GM12892 (cell line): Measurements from ENCODE around the gene FHL2.
A peak's percentile ranks its signal among the peaks of the same experiment; 100 is the strongest.

Experiments used
- POLR2A ChIP-seq: IDR thresholded peaks from 2 replicates; pipeline ENCODE4 v1.6.1; 2011; ENCODE audit warnings: low read depth, low read length, control low read depth
- POLR2AphosphoS5 ChIP-seq: IDR thresholded peaks from 2 replicates; pipeline ENCODE4 v1.6.1; 2011; ENCODE audit warnings: low read depth, low read length, control low read depth

DNA sequence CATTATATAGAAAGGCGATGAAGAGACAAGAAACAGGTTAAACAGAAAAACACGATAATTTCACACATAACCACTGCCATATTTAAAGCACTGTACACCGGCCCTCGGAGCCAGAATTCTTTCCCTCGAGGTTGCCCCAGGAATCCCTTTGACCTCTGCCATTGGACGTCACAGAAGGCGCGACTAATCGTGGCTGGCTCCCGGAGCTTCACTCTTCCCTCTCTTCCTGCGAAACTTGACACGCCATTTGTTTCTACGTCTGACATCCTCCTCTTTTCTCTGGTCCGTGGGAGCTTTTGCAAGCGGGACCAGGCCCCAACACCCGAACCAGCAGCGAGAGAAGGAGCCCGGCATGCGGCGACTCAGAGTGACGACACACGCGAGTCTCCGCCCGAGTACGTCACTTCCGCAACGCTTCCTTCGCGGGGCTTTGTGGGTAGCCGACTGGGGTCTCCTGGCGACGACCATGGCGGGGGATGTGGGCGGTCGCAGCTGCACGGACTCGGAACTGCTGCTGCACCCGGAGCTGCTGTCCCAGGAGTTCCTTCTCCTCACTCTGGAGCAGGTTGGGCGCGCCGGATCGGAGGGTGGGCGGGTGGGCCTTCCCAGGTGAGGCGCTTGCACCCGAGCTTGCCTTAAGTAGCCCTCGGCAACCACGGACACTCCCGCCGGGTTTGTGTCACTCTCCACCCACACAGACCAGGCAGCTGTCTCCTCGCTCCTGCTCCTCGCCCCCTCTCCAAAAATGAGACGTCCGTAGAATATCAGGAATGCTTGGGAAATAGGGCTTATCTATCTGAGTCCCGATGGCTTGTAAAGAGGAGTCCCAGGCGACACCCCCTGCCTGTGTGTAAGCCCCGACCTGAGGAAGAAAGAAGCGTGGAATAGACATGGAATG, 61.5 kb downstream of the FHL2 start, which contains the start of gene C2orf49:
- TF ChIP-seq POLR2AphosphoS5: peak; percentile 66; the same call in 1 of the 2 replicates
- TF ChIP-seq POLR2A: peak; percentile 77; the same call in 1 of the 2 replicates
